ENCODE measurements around the gene ARHGEF33. TPM values are rescaled to one million over a fixed set of nuclear protein-coding genes. Genes with fewer than 3 reads are reported as not detected.

ARHGEF33 gene
- total RNA-seq, 2 donors from 2014 or later = 0.32 to 0.35 TPM

GRCh38 chr2:38951766-38952165, 62.1 kb downstream of the ARHGEF33 start:
- H3K27ac ChIP-seq = no peak overlapping the region
- H3K36me3 ChIP-seq = no peaks in the 10 kb centered on the region
- DNase-seq = no peak
- intact Hi-C loops (cut with DNase I) = no loop called here
- H3K4me3 ChIP-seq = no peak overlapping the region
- no peak overlapping the region for H3K9ac ChIP-seq (ENCODE audit: low read depth in 2 of 2, low read length in 2 of 2)
- H3K27me3 ChIP-seq = no peaks in the 10 kb centered on the region
- TF ChIP-seq CTCF (IDR thresholded peaks at IDR 0.05) = no peak
- H3K9me3 ChIP-seq = no peaks in the 10 kb centered on the region
- H3K4me1 ChIP-seq = no peaks in the 10 kb centered on the region

GRCh38 chr2:38957972-38958371, 68.3 kb downstream of the ARHGEF33 start:
- intact Hi-C loops (cut with DNase I) = no loop called here
- Histone ChIP-seq H3K27ac (no peak overlapping the region), H3K9me3 (no peaks in the 10 kb centered on the region), H3K4me1 (no peaks in the 10 kb centered on the region), H3K27me3 (no peaks in the 10 kb centered on the region), H3K36me3 (no peaks in the 10 kb centered on the region), H3K9ac (ENCODE audit: low read depth in 2 of 2, low read length in 2 of 2) (no peak overlapping the region), H3K4me3 (no peak overlapping the region)
- no peak for DNase-seq
- no peak for TF ChIP-seq CTCF (IDR thresholded peaks at IDR 0.05)

- intact Hi-C loops (cut with DNase I) = no loop called here
- no peaks in the 10 kb centered on the region for H3K9me3 ChIP-seq
- no peak for TF ChIP-seq CTCF (IDR thresholded peaks at IDR 0.05)
- no peak for DNase-seq
- H3K27me3 ChIP-seq = no peaks in the 10 kb centered on the region
- no peak overlapping the region for H3K27ac ChIP-seq
- no peaks in the 10 kb centered on the region for H3K4me1 ChIP-seq
- H3K36me3 ChIP-seq = no peaks in the 10 kb centered on the region
- H3K4me3 ChIP-seq = no peak overlapping the region
- no peak overlapping the region for H3K9ac ChIP-seq (ENCODE audit: low read depth in 2 of 2, low read length in 2 of 2)
Measured at GRCh38 chr2:38959466-38959865, 69.8 kb downstream of the ARHGEF33 start.

GRCh38 chr2:38959938-38960608, 70.4 kb downstream of the ARHGEF33 start:
- DNase-seq = peak; percentile 73
- peak overlapping the region in 1 of 2 donors; percentile 66 for H3K9ac ChIP-seq (ENCODE audit: low read depth in 2 of 2, low read length in 2 of 2)
- H3K4me3 ChIP-seq = peak overlapping the region; percentile 38
- H3K4me1 ChIP-seq = no peaks in the 10 kb centered on the region
- intact Hi-C loops (cut with DNase I) = no loop called here
- H3K27me3 ChIP-seq = no peaks in the 10 kb centered on the region
- no peaks in the 10 kb centered on the region for H3K9me3 ChIP-seq
- no peak overlapping the region for H3K27ac ChIP-seq
- TF ChIP-seq CTCF (IDR thresholded peaks at IDR 0.05) = no peak
- no peaks in the 10 kb centered on the region for H3K36me3 ChIP-seq

- H3K4me1 ChIP-seq = no peaks in the 10 kb centered on the region
- no peaks in the 10 kb centered on the region for H3K27me3 ChIP-seq
- H3K9ac ChIP-seq (ENCODE audit: low read depth in 2 of 2, low read length in 2 of 2) = peak overlapping the region in 1 of 2 donors; percentile 3
- H3K9me3 ChIP-seq = no peaks in the 10 kb centered on the region
- H3K27ac ChIP-seq = no peak overlapping the region
- intact Hi-C loops (cut with DNase I) = no loop called here
- DNase-seq = no peak
- no peak overlapping the region for H3K4me3 ChIP-seq
- H3K36me3 ChIP-seq = no peaks in the 10 kb centered on the region
- no peak for TF ChIP-seq CTCF (IDR thresholded peaks at IDR 0.05)
Measured at GRCh38 chr2:38960609-38961320, 71.1 kb downstream of the ARHGEF33 start.

Measured in colonic mucosa (tissue), 4 donors.